Adipocyte (in vitro differentiated cells): Measurements from ENCODE around the gene ZNF358.

Experiments
- DNase-seq: peaks from one replicate; pipeline ENCODE4 v3.0.0-alpha.2; 2015; ENCODE audit warnings: low read depth
- H3K27me3 ChIP-seq: replicated peaks from 2 replicates; pipeline ENCODE4 v1.7.0; 2013; ENCODE audit warnings: mild to moderate bottlenecking, low read length, moderate library complexity; ENCODE audit not compliant: control insufficient read depth, insufficient read depth
- H3K36me3 ChIP-seq: 2 replicates; pipeline ENCODE4 v1.7.0; 2013; ENCODE audit warnings: low read length, mild to moderate bottlenecking, moderate library complexity; ENCODE audit not compliant: control insufficient read depth, insufficient read depth, severe bottlenecking
- H3K4me1 ChIP-seq: 2 replicates; pipeline ENCODE4 v1.7.0; 2013; ENCODE audit warnings: mild to moderate bottlenecking, low read length, moderate library complexity; ENCODE audit not compliant: control insufficient read depth, insufficient read depth
- H3K4me3 ChIP-seq: 2 replicates; pipeline ENCODE4 v1.7.0; 2013; ENCODE audit warnings: mild to moderate bottlenecking, low read length, moderate library complexity
- H3K9ac ChIP-seq: 2 replicates; pipeline ENCODE4 v1.7.0; 2013; ENCODE audit warnings: mild to moderate bottlenecking, low read length, moderate library complexity
- H3K9me3 ChIP-seq: 2 replicates; pipeline ENCODE4 v1.7.0; 2013; ENCODE audit warnings: mild to moderate bottlenecking, low read length, moderate library complexity; ENCODE audit not compliant: control insufficient read depth

Gene ZNF358

DNA sequence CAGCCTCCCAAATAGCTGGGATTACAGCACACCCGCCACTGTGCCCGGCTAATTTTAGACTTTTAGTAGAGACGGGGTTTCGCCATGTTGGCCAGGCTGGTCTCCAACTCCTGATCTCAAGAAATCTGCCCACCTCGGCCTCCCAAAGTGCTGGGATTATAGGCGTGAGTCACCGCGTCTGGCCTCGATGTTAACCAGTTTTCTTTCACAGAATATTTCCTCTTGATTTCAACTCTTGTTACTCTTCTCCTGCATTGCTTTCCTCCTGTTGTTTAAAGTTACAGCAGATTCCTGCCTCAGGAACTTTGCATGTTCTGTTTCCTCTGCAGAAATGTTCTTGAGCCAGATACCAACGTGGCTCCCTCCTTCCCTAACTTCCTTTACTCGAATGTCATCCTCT, 23.3 kb upstream of the ZNF358 start:
- Histone ChIP-seq H3K9me3 (no peaks in the 10 kb centered on the region), H3K27me3 (peaks cover 3% of the 10 kb centered on the region), H3K36me3 (no peaks in the 10 kb centered on the region), H3K4me3 (no peak overlapping the region), H3K9ac (no peak overlapping the region), H3K4me1 (peaks cover 9% of the 10 kb centered on the region)
- peak; percentile 19 for DNase-seq

DNA sequence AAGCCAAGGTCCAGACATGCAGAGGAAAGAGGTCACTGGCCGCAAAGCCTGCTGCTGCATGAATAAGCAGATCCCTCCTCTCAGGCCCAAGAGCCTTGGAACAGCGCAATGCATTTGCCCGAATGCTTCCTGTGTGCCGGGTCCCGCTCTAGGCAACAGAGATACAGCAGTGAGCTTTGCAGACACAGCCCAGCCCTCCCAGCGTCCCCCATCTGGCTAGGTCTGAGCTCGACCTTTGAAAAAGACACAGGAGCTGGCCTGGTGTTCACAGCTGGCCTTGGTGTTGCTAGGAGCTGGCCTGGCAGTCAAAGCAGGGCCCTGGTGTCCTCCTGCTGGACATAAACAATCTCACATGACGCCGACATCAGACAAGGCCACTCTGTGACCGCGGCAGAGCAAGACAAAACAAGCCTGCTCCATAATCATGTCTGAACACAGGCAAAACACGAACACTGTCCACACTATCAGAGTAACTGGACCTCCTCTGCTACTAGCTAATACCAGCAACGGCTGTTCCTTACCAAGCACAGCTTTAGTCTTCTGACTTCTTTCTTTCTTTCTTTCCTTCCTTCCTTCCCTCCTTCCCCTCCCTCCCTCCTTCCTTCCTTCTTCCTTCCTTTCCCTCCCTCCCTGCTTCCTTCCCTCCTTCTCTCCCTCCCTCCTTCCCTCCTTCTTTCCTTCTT, 21.3 kb upstream of the ZNF358 start:
- Histone ChIP-seq H3K4me1 (no peaks in the 10 kb centered on the region), H3K9me3 (no peaks in the 10 kb centered on the region), H3K4me3 (no peak overlapping the region), H3K9ac (peak overlapping the region; percentile 67), H3K27me3 (peaks cover 5% of the 10 kb centered on the region), H3K36me3 (no peaks in the 10 kb centered on the region)
- DNase-seq, result peak; percentile 13

DNA sequence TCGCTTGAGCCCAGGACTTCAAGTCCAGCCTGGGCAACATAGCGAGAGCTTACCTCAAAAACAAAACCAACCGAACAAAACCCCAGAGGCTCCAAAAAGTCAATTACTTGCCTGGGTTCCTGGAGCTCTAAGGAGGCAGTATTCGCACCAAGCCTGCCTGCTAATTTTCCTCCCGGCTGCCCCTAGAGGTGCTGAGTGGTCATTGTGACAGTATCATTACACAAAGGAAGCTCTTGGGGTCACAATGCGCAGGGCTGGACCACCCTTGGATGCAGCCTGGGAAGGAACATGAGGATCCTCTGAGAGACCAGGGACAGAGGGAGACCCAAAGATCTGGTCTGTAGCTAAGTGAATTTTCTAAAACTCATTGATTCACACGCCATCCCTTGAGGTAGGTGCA, 18.6 kb upstream of the ZNF358 start:
- no peaks in the 10 kb centered on the region for H3K9me3 ChIP-seq
- no peak overlapping the region for H3K9ac ChIP-seq
- DNase-seq, result peak; percentile 48
- H3K4me1 ChIP-seq, result no peaks in the 10 kb centered on the region
- H3K4me3 ChIP-seq, result no peak overlapping the region
- peaks cover 9% of the 10 kb centered on the region for H3K27me3 ChIP-seq
- no peaks in the 10 kb centered on the region for H3K36me3 ChIP-seq

DNA sequence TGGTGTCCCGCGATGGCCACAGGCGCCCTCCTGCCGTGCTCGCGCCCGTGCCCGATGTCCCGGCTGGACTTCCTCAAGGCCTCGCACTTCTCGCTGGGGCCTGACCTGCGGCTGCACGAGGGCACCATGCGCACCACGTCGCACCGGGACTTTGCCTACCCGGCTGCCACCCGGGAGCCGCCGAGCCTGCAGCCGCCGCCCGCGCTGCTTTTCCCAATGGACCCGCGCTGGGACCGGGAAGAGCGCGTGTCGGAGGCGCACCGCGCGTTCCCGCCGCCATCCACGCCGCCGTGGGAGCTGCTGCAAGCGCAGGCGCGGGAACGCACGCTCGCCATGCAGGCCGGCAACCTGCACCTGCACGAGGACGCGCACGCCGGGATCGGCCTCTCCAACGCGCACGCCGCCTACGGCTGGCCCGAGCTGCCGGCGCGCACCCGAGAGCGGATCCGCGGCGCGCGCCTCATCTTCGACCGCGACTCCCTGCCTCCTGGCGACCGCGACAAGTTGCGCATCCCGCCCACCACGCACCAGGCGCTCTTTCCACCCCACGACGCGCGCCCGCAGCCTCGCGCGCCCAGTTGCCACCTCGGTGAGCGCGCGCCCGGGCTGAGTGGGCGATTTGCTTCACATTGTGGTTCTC, 15.0 kb upstream of the ZNF358 start:
- H3K36me3 ChIP-seq, result no peaks in the 10 kb centered on the region
- H3K27me3 ChIP-seq, result peaks cover 25% of the 10 kb centered on the region
- H3K4me1 ChIP-seq, result no peaks in the 10 kb centered on the region
- H3K9me3 ChIP-seq, result no peaks in the 10 kb centered on the region
- peak overlapping the region; percentile 70 for H3K4me3 ChIP-seq
- no peak overlapping the region for H3K9ac ChIP-seq
- peak; percentile 56 for DNase-seq

DNA sequence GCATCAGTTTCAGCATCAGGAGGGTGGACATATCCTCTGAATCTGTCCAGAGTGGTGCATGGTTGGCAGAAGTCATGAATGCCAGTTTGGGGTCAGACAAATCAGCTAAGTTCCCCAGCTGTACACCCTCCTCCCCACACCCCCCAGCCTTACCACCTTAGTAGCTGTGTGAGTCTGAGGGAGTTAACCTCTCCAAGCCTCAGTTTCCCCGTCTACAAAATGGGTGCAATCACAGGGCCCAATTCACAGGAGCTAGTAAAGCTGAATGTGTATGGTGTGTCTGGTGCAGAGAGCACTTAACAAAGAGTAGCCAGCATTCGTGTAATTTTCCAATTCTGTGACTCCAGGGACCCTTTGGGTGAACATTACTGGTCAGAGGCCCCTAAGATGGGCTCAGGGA, 13.4 kb upstream of the ZNF358 start:
- Histone ChIP-seq H3K9me3 (no peaks in the 10 kb centered on the region), H3K36me3 (no peaks in the 10 kb centered on the region), H3K27me3 (peaks cover 22% of the 10 kb centered on the region), H3K9ac (no peak overlapping the region), H3K4me3 (no peak overlapping the region), H3K4me1 (no peaks in the 10 kb centered on the region)
- no peak for DNase-seq

DNA sequence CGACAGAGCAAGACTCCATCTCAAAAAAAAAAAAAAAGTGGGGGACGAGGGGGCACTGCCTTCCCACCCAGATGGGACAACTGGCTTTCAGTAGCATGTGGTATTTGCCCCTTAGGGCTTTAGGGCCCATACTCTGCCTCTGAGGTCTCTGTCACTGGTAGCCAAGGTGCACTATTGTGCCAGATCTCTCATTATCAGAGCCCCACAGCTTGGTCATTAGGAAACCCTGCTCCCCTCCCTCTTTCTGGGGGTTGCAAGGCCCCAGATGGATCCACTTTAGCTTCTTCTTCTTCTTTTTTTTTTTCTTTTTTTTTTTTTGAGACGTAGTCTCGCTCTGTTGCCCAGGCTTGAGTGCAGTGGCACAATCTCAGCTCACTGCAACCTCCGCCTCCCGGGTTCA, 11.2 kb upstream of the ZNF358 start:
- no peaks in the 10 kb centered on the region for H3K4me1 ChIP-seq

DNA sequence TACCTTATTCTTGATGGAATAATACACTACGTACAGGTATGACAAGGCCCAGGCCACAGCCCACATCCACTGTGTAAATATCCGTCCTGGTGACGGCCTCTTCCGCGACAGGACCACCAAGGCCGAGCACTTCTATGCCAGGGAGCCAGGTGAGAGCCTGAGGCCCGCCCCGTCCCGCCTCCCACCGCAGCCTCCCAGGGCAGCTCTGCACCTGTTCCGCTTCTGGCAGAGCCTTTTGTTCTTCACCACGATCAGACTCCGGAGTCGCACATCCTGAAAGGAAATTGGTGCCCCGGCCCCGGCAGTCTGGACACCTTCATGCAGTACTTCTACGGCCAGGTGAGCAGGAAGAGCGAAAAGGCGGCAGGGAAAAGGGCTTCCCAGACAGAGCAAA, 10.6 kb upstream of the ZNF358 start:
- Histone ChIP-seq H3K9me3 (no peaks in the 10 kb centered on the region), H3K27me3 (peaks cover 23% of the 10 kb centered on the region), H3K4me3 (no peak overlapping the region), H3K4me1 (no peaks in the 10 kb centered on the region), H3K36me3 (no peaks in the 10 kb centered on the region), H3K9ac (no peak overlapping the region)
- DNase-seq, result no peak

More for the DNA sequence above, 11.2 kb upstream of the ZNF358 start:
- H3K36me3 ChIP-seq, result no peaks in the 10 kb centered on the region
- H3K27me3 ChIP-seq, result peaks cover 23% of the 10 kb centered on the region
- no peak overlapping the region for H3K4me3 ChIP-seq
- H3K9ac ChIP-seq, result no peak overlapping the region
- DNase-seq, result no peak
- no peaks in the 10 kb centered on the region for H3K9me3 ChIP-seq

DNA sequence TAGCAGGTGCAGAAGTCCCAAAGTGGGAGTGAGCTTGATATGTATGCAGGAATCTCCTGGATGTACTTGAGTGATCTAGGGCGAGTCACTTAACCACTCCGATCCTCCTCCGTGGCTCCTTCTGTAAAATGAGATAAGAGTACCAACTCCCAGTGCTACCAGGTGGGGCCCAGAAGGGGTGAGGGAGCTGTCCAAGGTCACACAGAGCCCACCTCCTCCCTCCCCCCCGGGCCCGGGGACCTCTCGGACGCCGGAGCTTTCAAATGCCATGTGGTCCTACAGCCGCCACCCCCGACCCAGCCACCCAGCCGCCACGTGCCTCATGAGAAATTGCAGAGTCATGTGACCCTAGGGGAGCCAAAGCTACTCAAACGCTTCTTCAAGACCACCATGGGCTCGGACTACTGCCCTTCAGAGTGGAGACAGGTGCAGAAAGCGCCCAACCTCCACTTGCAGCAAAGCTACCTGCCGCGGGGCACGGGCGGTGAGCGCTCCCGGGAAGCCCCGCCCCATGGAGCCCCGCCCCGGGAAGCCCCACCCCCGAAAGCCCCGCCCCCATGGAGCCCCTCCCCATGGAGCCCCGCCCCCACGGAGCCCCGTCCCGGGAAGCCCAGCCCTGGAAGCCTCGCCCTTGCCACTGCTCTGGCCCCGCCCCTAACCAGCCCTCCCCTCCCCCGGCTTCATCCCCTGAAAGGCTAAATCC, 10.1 kb upstream of the ZNF358 start:
- DNase-seq, result peak; percentile 46
- H3K4me3 ChIP-seq, result no peak overlapping the region

DNA sequence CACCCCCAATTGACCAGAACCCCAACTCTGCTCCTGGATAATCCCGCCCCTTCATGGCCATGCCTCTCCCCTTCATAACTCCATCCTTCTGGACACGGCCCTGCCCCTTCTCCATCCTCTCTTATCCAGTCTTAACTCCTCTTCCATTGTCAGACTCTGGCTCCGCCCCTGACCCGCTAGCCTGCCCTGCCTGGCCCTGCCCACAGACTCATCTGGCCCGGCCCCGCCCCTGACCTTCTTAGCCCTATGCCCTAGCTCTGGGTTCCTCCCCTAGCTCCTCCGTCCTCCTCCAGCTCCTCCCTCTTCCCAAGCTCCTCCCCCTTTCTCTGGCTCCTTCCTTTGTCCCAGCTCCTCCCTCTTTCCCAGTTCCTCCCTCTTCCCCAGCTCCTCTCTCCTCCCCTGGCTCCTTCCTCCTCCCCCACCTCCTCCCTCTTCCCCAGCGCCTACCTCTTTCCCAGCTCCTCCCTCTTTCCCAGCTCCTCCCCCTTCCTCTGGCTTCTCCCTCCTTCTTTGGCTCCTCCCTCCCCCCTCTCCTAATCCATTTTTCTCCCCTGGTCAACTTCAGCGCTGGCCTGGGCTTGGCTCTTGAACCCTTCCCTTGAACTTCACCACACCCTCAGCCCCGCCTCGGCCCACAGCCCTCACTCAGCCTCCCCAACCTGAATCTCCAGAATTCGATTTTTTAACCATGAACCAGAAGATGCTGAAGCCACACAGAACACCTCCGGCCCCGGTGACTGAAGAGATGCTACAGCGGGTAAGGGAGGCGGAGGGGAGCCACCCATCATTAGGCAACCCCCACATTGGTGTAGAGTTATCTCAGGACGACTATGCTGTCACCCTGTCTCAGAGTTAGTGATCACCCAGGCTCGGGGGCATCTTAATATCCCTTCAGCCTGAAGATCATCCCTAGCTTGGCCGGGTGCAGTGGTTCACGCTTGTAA, 9.2 kb upstream of the ZNF358 start:
- DNase-seq, result peak; percentile 29
- Histone ChIP-seq H3K9me3 (no peaks in the 10 kb centered on the region), H3K9ac (no peak overlapping the region), H3K4me1 (no peaks in the 10 kb centered on the region), H3K27me3 (peaks cover 20% of the 10 kb centered on the region), H3K36me3 (no peaks in the 10 kb centered on the region), H3K4me3 (no peak overlapping the region)

More for the DNA sequence above, 10.1 kb upstream of the ZNF358 start:
- Histone ChIP-seq H3K4me1 (no peaks in the 10 kb centered on the region), H3K27me3 (peaks cover 20% of the 10 kb centered on the region), H3K9ac (no peak overlapping the region), H3K36me3 (no peaks in the 10 kb centered on the region), H3K9me3 (no peaks in the 10 kb centered on the region)

DNA sequence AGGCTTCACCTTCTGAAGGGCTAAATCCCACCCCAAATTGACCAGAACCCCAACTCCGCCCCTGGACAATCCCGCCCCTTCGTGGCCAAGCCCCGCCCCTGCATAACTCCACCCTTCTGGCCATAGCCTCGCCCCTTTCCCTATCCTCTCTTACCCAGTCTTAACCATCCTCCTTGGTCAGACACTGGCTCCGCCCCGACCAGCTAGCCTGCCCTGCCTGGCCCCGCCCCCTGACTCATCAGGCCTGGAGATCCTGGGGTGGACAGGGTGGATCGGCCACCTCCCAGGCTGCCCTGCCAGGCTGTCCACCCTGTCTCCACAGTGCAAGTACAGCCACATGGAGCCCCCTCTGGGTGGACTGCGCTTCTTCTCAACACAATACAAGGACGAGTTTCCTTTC, 8.0 kb upstream of the ZNF358 start:
- H3K4me3 ChIP-seq, result no peak overlapping the region
- H3K36me3 ChIP-seq, result no peaks in the 10 kb centered on the region
- H3K9ac ChIP-seq, result no peak overlapping the region
- peaks cover 14% of the 10 kb centered on the region for H3K27me3 ChIP-seq
- no peaks in the 10 kb centered on the region for H3K4me1 ChIP-seq
- peak; percentile 76 for DNase-seq
- H3K9me3 ChIP-seq, result no peaks in the 10 kb centered on the region

DNA sequence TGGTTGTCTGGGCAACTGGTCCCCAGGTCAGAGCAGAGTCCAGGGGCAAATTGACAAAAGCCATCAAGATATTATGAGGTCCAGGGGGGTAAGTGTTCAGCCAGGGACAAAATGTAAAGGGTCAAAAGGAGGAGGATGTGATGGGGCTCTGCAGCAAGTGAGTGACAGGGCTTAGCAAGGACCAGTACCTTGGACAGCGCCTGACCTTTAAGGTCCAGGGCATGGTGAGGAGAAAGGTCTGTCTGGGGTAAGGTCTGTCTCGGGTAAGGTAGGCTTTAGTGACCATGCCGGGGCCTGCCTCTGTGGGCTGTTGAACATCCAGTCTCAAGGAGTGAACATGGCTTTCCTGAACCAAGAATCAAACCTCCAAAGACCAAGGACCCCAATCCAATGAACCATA, 6.3 kb upstream of the ZNF358 start:
- no peak for DNase-seq
- no peaks in the 10 kb centered on the region for H3K9me3 ChIP-seq

More for the DNA sequence above, 6.3 kb upstream of the ZNF358 start:
- Histone ChIP-seq H3K27me3 (peaks cover 12% of the 10 kb centered on the region), H3K4me1 (no peaks in the 10 kb centered on the region), H3K4me3 (no peak overlapping the region), H3K36me3 (no peaks in the 10 kb centered on the region), H3K9ac (no peak overlapping the region)
